ENCODE results near the gene KBTBD13. TPM values are rescaled to one million over a fixed set of nuclear protein-coding genes. Genes with fewer than 3 reads are reported as not detected.

Gene KBTBD13
- total RNA-seq, 6 experiments from 2014 or later = not detected

DNA sequence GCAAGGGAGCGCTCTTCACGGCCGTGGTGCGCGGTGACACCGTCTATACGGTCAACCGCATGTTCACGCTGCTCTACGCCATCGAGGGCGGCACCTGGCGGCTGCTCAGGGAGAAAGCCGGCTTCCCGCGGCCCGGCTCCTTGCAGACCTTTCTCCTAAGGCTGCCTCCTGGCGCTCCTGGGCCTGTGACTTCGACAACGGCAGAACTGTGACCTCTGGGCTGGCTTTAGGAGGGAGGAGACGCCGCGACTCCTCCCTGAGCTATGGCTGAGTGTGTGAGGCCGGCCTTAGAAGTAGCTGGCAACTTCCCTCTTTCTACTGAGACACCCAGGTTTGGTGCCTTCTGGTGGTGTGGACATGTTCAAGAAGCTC, 1.4 kb downstream of the KBTBD13 start:
- peaks cover 28% of the 10 kb centered on the region for H3K27me3 Mint-ChIP-seq (ENCODE audit: insufficient read depth)
- H3K27ac Mint-ChIP-seq = no peak overlapping the region

DNA sequence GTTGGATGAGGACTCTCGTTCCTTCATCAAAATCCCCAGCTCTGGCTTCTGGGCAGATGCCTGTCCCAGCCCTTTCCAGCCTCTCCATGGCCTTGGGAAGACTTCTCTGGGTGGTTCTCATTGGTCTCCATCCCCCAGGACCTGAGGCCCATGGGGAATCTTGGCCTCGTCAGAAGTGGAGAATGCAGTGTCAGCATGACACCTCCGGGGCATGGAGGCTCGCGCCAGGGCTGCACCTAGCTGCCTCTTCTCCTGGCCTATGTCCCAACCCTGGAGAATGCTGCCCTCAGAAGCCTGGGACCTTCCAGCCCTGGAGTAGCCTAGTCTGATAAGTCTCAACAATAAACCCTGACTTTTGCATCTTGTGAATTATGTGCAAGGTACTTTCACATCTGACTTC, 3.0 kb downstream of the KBTBD13 start:
- H3K27me3 Mint-ChIP-seq (ENCODE audit: insufficient read depth) = peaks cover 28% of the 10 kb centered on the region
- no peak overlapping the region for H3K27ac Mint-ChIP-seq
- no peak overlapping the region for H3K4me3 Mint-ChIP-seq
- no peaks in the 10 kb centered on the region for H3K36me3 Mint-ChIP-seq (ENCODE audit: low read depth)
- H3K4me1 Mint-ChIP-seq (ENCODE audit: low read depth) = peaks cover 10% of the 10 kb centered on the region
- H3K9me3 Mint-ChIP-seq = no peaks in the 10 kb centered on the region
- DNase-seq = no peak
- TF ChIP-seq, protein P1, sequence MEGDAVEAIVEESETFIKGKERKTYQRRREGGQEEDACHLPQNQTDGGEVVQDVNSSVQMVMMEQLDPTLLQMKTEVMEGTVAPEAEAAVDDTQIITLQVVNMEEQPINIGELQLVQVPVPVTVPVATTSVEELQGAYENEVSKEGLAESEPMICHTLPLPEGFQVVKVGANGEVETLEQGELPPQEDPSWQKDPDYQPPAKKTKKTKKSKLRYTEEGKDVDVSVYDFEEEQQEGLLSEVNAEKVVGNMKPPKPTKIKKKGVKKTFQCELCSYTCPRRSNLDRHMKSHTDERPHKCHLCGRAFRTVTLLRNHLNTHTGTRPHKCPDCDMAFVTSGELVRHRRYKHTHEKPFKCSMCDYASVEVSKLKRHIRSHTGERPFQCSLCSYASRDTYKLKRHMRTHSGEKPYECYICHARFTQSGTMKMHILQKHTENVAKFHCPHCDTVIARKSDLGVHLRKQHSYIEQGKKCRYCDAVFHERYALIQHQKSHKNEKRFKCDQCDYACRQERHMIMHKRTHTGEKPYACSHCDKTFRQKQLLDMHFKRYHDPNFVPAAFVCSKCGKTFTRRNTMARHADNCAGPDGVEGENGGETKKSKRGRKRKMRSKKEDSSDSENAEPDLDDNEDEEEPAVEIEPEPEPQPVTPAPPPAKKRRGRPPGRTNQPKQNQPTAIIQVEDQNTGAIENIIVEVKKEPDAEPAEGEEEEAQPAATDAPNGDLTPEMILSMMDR (IDR thresholded peaks at IDR 0.05) = no peak

More for the DNA sequence above, 1.4 kb downstream of the KBTBD13 start:
- Mint-ChIP-seq H3K36me3 (ENCODE audit: low read depth) (no peaks in the 10 kb centered on the region), H3K9me3 (no peaks in the 10 kb centered on the region), H3K4me1 (ENCODE audit: low read depth) (peaks cover 8% of the 10 kb centered on the region), H3K4me3 (no peak overlapping the region)
- TF ChIP-seq, protein P1 (IDR thresholded peaks at IDR 0.05) = peak; percentile 51
- DNase-seq = no peak

DNA sequence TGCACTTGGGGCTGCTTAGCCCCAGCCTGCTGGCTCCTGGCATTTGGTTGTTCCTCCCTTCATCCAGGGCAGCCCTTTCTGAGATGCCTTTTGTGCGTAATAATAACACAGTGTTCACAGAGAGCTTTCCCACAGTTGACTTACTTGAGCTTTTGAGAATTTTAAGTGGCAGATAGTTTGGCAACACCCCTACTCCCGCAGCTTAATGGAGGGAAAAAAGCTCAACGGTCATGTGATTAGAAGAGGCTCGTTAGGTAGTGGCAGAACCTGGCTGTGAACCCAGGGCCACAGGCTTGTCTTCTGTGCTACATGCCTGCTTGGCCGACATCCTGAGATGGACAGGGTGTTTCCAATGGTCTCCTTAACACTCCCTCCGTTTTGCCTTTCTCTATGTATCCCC, 4.7 kb downstream of the KBTBD13 start:
- Mint-ChIP-seq H3K4me1 (ENCODE audit: low read depth) (peaks cover 16% of the 10 kb centered on the region), H3K4me3 (no peak overlapping the region)

DNA sequence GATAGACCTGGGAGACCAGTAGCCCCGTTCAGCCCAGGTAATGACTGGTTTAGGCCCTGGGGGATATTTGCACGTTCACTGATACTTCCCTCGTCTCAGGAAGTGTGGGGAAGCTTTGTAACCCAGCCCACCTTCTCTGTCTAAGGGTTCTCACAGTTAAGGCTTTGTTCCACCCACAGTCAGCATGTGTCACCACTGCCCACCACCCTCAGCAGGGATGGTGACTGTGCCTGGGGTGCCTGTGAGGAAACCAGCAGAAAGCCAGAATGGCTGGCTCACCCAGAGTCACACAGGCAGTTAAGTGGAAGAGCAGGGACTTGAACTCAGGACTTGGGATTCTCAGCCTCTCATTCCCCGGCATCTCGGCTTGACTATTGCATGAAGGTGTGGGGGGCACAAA, 5.2 kb downstream of the KBTBD13 start:
- no peaks in the 10 kb centered on the region for H3K36me3 Mint-ChIP-seq (ENCODE audit: low read depth)

More for the DNA sequence above, 4.7 kb downstream of the KBTBD13 start:
- Mint-ChIP-seq H3K27me3 (ENCODE audit: insufficient read depth) (peaks cover 40% of the 10 kb centered on the region), H3K36me3 (ENCODE audit: low read depth) (no peaks in the 10 kb centered on the region), H3K27ac (no peak overlapping the region), H3K9me3 (no peaks in the 10 kb centered on the region)
- TF ChIP-seq, protein P1 (IDR thresholded peaks at IDR 0.05) = no peak
- DNase-seq = no peak

DNA sequence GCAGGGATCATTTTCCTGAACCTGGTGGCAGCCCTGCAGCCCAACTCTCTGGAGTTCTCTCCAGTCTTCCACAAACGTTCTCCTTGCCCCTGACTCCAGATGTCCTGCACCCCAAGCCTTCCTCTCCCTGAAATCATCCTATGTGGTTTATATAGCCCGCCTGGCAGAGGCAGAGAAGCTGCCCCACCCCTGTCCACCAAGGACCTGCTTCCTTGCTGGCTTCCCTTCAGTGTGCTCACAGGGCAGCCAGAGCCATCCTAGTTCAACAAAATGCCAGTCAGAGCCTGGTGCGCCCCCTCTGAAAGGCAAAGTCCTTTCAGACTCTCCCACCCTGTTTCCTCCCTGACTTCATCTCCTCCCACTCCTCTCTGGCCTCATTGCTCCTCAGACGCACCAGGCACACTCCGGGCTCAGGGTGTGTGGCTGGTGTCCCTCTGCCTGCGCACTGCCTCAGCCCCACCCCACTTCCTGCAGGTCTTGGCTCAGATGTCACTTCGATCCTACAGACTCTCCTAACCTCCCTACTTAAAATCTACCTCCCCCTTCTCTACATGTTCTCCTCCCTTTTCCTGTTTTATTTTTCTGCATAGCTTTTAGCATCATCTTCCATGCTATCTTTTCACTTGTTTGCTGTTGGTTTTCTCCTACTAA, 5.9 kb downstream of the KBTBD13 start:
- Mint-ChIP-seq H3K4me1 (ENCODE audit: low read depth) (peaks cover 16% of the 10 kb centered on the region), H3K4me3 (no peak overlapping the region; the same call in 1 of the 2 replicates), H3K27ac (no peak overlapping the region), H3K36me3 (ENCODE audit: low read depth) (no peaks in the 10 kb centered on the region), H3K27me3 (ENCODE audit: insufficient read depth) (peaks cover 40% of the 10 kb centered on the region), H3K9me3 (no peaks in the 10 kb centered on the region)
- TF ChIP-seq, protein P1 (IDR thresholded peaks at IDR 0.05) = no peak
- DNase-seq = no peak

More for the DNA sequence above, 5.2 kb downstream of the KBTBD13 start:
- TF ChIP-seq, protein P1 (IDR thresholded peaks at IDR 0.05) = no peak
- Mint-ChIP-seq H3K9me3 (no peaks in the 10 kb centered on the region), H3K4me3 (no peak overlapping the region), H3K4me1 (ENCODE audit: low read depth) (peaks cover 16% of the 10 kb centered on the region), H3K27me3 (ENCODE audit: insufficient read depth) (peaks cover 40% of the 10 kb centered on the region), H3K27ac (no peak overlapping the region)
- no peak for DNase-seq
